ENCODE measurements around the gene BEND7. TPM values are rescaled to one million over a fixed set of nuclear protein-coding genes. Genes with fewer than 3 reads are reported as not detected.

Gene BEND7
- total and polyA plus RNA-seq, 2 of the 8 experiments (the other 6 are each of a cell fraction or from before 2014, with no cell fraction given), result 1.9 to 8.2 TPM

DNA sequence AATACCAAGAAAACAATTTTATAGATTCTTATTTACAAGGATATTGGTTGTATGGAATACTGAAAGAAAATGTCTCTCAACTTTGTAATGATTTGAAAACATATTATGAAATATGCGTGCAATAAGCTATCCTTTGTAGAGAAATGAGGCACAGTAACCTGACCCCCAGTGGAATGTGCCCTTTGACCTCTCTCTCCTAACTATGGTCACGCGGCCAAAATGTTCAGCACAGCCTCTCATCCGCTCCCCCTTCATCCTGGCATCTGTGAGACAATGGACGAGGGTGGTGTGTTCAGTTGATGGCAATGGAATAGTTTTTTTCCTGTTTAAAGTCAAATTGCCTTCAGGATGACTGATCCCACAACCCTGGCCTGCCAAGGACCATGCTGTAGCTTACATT is 13.3 kb downstream of the BEND7 start:
- Histone ChIP-seq H3K4me3 (ENCODE audit: extremely low read depth in 1 of 4, insufficient read depth in 2 of 4, low read depth in 3 of 4, low read length in 4 of 4) (no peak overlapping the region), H2AFZ (ENCODE audit: low read length) (no peak overlapping the region), H4K8ac (ENCODE audit: extremely low read depth, insufficient read depth, low read length) (no peak overlapping the region), H4K91ac (replicated peaks; ENCODE audit: insufficient read length, low read length) (no peak overlapping the region), H3K23me2 (ENCODE audit: low read depth, low read length) (no peaks in the 10 kb centered on the region), H2BK120ac (replicated peaks; ENCODE audit: low read depth, low read length) (no peak overlapping the region), H3K27ac (ENCODE audit: low read depth, low read length) (no peak overlapping the region), H3K27me3 (replicated peaks in 1 of 4; ENCODE audit: control insufficient read depth in 3 of 4, extremely low read depth in 1 of 4, insufficient read depth in 3 of 4, low read length in 3 of 4) (no peaks in the 10 kb centered on the region), H3K9me3 (ENCODE audit: insufficient read depth in 2 of 2, low read depth in 1 of 2, low read length in 1 of 2) (no peaks in the 10 kb centered on the region), H3K79me1 (ENCODE audit: low read depth, low read length) (no peaks in the 10 kb centered on the region), H2BK20ac (ENCODE audit: low read length) (no peak overlapping the region), H3K9ac (replicated peaks in 1 of 4; ENCODE audit: extremely low read depth in 1 of 4, low read depth in 3 of 4, low read length in 3 of 4) (no peak overlapping the region), H3K36me3 (ENCODE audit: control insufficient read depth in 2 of 4, insufficient read depth in 4 of 4, low read length in 3 of 4) (no peaks in the 10 kb centered on the region), H3K4me2 (ENCODE audit: insufficient read depth in 1 of 2, low read depth in 2 of 2, low read length in 2 of 2) (no peak overlapping the region), H2BK12ac (ENCODE audit: low read depth, low read length) (no peak overlapping the region), H3K23ac (ENCODE audit: insufficient read length) (no peak overlapping the region), H4K20me1 (replicated peaks in 1 of 2; ENCODE audit: control insufficient read depth in 1 of 2, insufficient read depth in 2 of 2, low read length in 2 of 2) (no peaks in the 10 kb centered on the region), H3K56ac (replicated peaks; ENCODE audit: insufficient read length, low read depth, low read length) (no peak overlapping the region), H4K5ac (ENCODE audit: insufficient read length, low read depth, low read length) (no peak overlapping the region), H3K4me1 (replicated peaks in 1 of 4; ENCODE audit: control insufficient read depth in 3 of 4, insufficient read depth in 4 of 4, low read length in 3 of 4) (peaks cover 0 to 2% (median 0%) of the 10 kb centered on the region in 4 experiments; a peak in 1 of 7 replicates), H3K79me2 (ENCODE audit: control insufficient read depth in 1 of 2, insufficient read depth in 2 of 2, low read length in 2 of 2) (no peaks in the 10 kb centered on the region), H2BK15ac (ENCODE audit: low read length) (no peak overlapping the region), H3K18ac (ENCODE audit: extremely low read depth, low read length) (no peak overlapping the region), H3K4ac (replicated peaks; ENCODE audit: insufficient read length, low read depth, low read length) (no peak overlapping the region), H2BK5ac (ENCODE audit: low read depth, low read length) (no peak overlapping the region), H2AK5ac (ENCODE audit: low read depth, low read length) (no peak overlapping the region), H3K14ac (ENCODE audit: insufficient read length) (no peak overlapping the region)
- no peak for DNase-seq (ENCODE audit: low read depth in 1 of 2, low spot score in 2 of 2)
- ChIA-PET CTCF (ENCODE audit: partially characterized antibody) (interaction anchor here (0.6 to 1.0 kb wide), 2 partner anchors 21 to 111 kb away, joined by 3 to 4 read pairs; no protein-coding TSS in a partner anchor), POLR2A (ENCODE audit: partially characterized antibody) (no interaction called here)
- FAIRE-seq, result no peak
- 90% methylated on average over 5 of the region's 5 CpGs; no CpG with 5 or more reads in 1 of the 2 experiments for WGBS, 2 experiments (ENCODE audit: extremely low coverage in 1 of 2, insufficient coverage in 1 of 2, insufficient read length in 1 of 2, insufficient replicate concordance in 2 of 2, low coverage in 1 of 2, low lambda C conversion rate in 2 of 2, missing lambda C conversion rate in 1 of 2)
- TF ChIP-seq, protein P1, sequence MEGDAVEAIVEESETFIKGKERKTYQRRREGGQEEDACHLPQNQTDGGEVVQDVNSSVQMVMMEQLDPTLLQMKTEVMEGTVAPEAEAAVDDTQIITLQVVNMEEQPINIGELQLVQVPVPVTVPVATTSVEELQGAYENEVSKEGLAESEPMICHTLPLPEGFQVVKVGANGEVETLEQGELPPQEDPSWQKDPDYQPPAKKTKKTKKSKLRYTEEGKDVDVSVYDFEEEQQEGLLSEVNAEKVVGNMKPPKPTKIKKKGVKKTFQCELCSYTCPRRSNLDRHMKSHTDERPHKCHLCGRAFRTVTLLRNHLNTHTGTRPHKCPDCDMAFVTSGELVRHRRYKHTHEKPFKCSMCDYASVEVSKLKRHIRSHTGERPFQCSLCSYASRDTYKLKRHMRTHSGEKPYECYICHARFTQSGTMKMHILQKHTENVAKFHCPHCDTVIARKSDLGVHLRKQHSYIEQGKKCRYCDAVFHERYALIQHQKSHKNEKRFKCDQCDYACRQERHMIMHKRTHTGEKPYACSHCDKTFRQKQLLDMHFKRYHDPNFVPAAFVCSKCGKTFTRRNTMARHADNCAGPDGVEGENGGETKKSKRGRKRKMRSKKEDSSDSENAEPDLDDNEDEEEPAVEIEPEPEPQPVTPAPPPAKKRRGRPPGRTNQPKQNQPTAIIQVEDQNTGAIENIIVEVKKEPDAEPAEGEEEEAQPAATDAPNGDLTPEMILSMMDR (IDR thresholded peaks at IDR 0.05; ENCODE audit: control extremely low read depth in 1 of 3, insufficient read depth in 1 of 3, low read depth in 1 of 3, low read length in 3 of 3), result no peak
- TF ChIP-seq CEBPB (IDR thresholded peaks at IDR 0.05; ENCODE audit: low read depth, low read length) (no peak), KDM5A (IDR thresholded peaks at IDR 0.05; ENCODE audit: low read length) (no peak), JUN (IDR thresholded peaks at IDR 0.05; ENCODE audit: low read depth, low read length) (no peak), KDM4A (IDR thresholded peaks at IDR 0.05; ENCODE audit: low read depth, low read length, severe bottlenecking) (no peak)
